ENCODE data around the gene EIF3L.

Gene EIF3L

GRCh38 chr22:37855462-37855861, 6.2 kb downstream of the EIF3L start:
- DNase-seq = no peak

DNA sequence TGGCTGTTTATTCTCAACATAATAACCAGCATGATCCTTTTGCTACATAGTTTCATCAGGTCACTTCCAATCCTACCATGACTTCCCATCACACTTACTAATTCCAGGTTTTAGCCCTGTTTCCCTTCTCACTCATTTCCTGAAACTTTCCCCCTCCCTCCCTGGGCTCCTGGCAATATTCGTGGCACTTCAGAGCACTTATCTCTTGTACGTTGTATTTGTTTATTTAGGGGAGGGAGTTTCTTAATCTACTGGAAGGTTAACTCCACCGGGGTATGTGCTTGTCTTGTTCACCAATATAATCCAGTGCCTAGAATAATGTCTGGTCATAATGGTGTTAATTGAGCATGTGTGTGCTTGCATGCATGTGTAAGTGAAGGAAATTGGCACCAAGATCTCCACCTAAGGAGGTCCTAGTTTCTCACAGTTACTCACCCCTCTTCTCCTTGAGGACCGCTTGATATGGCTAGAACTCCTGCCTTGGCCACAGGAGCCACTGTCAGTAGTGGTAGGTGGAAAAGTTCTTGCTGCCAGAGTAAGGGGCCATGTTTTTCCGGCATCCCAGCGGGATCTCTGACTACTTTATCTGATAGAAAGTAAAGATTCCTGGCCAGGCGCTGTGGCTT, 11.7 kb downstream of the EIF3L start:
- DNase-seq = no peak

DNA sequence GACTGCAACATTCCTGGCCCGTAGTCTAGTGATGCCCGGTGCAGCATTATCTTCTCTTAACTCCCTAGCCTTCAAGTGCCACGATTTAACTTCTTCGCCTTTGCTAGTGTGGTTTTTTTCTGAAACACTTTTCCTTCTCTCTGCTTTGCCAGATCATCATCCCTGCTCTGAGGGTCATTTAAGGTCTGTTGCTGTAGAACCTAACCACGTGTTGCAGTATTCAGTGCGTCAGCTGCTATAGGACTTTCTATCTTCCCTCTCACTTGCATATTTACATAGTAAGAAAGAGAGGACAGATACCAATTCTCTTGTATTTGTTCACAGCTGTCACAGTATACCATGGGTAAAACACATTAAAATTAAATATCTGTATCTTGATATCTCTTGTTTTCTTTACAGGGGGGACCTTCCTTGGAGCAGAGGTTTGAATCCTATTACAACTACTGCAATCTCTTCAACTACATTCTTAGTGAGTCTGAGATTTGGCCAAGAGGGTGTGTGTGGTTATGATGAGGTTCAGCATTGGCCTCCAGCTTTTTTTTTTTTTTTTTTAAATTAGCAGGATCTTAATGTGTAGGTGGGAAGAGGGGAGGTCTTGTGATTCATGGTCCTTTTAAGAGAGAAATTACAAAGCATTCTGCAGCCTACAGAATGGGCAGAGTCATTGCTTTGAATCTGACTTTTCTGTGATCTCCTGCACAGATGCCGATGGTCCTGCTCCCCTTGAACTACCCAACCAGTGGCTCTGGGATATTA, 13.5 kb downstream of the EIF3L start:
- DNase-seq = no peak

DNA sequence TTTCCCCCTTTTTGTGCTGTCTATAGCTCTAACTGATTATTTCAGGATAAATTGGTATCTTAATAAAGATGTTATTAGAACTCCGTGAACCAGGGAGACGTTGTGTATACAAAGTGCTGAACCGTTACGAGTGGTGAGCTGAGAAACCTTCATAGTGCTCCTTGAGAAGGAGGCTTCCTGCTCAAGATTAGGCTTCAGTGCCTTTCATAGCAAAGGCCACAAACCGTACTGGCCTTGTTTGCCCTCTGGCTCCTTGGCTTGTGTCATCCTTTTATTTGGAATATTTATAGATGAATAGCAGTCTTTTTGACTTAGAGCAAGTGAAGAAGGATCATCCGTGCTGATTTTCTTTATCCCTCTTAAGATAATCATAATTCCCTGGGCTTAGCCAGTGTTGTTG, 16.3 kb downstream of the EIF3L start:
- DNase-seq = no peak

DNA sequence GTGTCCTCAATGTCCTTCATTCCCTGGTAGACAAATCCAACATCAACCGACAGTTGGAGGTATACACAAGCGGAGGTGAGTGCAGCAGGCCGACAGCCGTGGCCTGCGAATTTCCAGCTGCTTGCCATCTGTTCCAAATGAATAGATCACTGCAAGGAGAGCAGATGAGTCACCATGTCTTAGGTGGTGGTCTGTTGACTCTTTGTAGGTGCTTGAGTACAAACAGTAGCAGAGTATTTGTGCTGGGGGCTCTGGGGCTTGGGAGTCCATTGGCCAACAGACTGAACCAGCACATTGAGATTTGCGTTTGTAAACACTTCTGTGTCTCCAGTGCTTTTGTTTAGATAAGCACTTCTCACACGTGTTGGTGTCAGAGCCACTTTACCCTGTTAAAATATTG, 21.1 kb downstream of the EIF3L start:
- no peak for DNase-seq

GRCh38 chr22:37880668-37881440, 31.6 kb downstream of the EIF3L start:
- no peak for DNase-seq

GRCh38 chr22:37884420-37884819, 35.2 kb downstream of the EIF3L start:
- DNase-seq = no peak

DNA sequence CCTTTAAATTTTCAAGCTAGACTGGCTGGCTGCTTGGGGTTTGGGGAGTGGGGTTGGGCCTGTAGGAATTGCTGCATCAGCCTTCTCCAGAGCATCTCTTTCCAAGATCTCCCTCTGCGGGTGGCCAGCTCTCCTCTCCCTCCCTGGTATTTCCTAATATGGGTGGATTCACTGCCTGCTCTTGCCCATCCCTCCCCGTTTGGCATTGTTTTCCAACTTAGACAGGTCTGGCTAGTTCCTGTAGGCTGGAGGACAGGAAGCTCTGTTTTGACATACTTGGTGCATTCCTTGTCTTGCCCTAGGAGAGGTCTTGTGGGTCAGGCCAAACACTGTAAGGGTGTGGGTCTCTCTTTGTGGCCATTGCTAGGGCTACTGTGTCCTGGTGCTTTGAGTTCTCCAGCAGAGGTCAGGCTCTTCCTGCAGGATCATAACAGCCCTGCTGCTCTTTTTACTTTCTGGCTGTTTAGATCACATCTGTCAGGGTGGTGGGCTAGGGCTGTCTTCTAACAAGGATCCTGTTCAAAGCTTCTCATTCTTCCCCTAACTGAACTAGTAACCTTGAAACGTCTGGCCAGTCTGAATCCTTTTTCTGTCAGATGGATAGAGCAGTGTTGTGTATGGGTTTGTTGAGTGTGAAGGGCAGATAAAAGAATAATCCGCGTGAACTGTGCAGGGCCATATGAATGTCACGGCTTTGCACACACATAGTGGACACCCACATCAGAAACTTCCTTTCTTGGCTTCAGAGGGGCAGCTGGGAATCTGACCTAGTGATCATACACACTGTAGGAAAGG, 38.6 kb downstream of the EIF3L start:
- DNase-seq = no peak

- no peak for DNase-seq
Observed at GRCh38 chr22:37891926-37892325, 42.7 kb downstream of the EIF3L start.

DNA sequence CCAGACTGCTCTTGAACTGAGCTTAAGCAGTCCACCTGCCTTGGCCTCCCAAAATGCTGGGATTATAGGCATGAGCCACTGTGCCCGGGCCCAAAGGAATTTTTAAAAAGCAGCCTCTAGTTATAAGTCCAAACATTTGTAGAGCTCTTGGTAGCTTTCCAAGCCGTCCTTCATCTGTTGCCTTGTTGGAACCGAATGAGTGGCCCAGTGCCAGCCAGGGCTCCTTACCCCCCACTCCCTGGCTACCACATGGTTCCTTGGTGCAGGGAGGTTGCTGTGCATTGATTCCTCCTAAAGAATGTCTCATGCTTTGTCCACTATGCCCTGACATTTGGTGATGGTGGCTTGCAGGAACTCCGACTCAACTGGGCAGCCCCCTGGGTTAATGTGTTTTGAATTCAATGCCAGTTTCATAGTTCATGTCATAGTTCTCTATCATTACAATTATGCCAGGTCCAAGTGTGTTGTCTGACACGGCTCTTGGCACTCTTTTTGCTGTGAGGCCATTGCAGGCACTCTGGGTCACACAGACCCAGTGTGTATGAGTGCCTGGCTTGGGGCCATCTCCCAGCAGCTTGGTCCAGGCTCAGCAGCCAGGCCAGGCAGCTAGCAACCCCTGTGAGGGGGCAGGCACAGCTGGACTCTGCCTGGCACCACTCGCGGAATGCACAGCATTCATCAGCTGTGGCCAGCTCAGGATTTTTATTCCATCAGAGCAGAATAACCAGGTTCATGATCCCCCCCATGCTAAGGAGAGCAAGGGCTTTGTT, 43.5 kb downstream of the EIF3L start:
- DNase-seq = no peak

DNA sequence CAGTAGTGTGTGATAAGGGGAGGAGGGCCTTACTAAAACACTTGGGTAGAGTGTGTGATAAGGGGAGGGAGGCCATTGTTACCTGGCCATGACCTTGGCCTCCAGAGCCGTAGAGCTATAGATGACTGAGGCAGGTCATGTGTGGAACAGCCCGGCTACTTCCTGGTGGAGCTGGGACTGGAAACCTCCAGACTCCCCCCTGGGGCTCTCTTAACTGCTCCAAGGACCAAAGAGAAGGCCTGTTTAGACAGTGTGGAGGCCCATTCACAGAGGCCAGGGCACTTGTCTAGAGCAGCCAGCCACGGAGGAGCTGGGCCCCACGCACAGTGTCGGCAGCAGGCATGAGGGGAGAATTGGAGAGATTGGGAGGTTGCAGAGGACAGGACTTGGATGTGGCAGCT, 44.4 kb downstream of the EIF3L start:
- DNase-seq = no peak

DNA sequence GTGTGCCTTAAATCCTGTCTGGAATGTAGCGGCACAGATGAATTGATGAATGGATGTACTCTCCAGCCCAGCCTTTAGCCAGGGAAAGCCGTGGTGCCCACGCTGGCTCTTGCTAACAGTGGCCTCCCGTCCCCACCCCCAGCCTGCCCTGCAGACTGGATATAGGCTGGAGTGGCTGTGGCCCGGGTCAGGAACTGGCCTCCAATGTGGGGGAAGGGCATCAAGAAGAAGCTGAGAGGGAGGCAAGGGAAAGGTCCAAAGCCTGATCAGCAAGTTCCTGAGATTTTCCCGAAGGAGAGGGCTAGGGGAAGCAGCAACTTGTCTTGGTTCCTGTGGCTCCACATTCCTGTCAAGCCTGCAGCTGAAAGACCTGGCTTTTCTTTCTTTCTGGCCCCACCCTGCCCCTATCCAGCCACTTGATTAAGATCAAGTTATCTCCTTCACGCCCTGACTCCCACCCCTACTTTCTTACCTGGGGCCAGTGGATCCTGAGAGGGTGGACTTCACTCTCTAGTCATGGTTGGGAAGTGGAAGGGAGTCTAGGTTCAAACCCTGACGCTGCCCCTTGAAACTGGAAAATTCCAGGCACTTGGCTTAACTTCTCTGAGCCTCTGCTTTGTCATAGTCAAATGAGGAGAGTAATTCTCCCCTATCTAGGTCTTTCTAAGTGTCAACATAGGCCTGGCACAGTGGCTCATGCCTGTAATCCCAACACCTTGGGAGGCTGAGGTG, 45.9 kb downstream of the EIF3L start:
- DNase-seq = no peak

GRCh38 chr22:37896181-37896592, 47.0 kb downstream of the EIF3L start:
- no peak for DNase-seq

DNA sequence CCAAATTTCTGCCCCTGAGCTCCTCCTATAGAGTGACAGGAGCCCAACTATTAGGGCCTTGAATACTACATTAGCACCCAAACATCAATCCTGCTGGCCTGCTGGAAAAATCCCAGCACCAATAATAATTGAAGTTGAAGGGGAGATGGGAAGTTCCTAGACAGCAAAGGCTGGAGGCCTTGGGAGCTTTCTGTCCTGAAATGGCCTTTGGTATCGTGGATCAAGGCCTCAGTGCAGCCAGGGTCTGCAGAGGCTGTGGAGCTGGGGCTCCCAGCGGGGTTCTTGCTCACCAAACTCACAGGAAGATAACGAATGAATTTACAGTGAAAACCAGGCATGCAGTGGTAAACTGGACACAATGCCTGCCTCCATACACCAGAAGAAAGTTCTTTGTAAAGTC, 47.7 kb downstream of the EIF3L start:
- DNase-seq = no peak

DNA sequence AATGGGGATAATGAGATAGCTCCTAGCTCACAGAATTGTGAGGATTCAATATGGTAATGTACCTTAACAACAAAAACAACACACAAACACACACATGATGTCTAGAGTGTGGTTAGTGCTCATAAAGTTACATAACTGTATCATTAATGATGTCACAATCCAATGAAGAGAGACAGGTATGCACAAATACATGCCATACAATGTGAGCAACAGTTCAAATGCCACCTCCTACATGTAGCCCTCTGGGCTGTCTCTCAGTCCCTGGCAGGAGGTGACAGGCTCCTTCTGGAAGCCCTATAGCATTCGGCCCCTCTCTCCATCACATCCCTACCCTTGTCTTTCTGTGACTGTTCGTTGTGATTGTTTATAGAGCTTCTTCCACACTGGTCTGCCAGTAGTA, 48.6 kb downstream of the EIF3L start:
- no peak for DNase-seq

- DNase-seq = no peak
Observed at GRCh38 chr22:37898441-37899181, 49.4 kb downstream of the EIF3L start.

DNA sequence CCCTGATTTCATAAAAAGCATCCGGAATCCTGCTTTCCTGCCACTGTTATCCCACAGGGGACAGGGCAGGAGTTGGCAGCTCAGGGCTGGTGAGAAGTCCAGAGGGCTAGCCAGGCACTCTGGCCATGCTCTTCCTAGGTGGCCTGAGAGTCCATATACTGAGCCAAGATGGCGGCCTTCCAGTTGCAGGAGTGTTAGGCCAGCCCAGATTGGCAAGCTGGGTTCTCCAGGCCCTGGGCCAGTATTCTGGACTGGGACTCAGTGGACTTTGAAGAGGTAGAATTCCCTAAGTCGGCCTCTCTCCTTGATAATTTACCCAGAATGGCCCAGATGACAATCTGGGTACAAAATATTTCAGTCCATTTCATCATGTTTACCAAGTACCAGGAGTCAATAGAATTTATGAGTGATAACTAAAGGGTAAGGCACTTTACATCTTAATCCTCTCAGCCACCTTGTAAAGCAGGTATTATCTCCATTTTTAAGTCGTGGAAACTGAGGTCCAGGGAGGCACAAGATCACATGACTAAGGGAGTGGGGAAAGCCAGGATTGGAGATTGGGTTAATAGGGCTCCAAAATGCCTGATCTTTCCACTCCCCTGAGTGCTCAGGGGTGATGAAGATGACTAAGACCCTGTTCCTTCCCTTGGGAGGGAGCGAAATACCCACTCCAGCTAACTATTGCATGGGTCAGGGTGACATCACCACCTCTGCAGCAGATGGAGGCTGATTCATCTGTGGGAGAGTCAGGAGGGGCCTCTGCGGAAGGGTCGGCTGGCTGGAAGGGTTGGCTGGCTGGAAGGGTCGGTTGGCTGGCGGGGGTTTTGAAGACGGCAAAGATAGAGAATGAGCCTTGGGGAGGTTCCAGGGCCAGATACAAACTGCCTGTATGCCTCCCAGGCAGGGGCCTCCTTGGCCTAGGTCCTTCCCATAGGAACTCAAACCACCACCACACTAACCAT, 55.6 kb downstream of the EIF3L start:
- peak; percentile 82 for DNase-seq

GRCh38 chr22:37905534-37906363, 56.5 kb downstream of the EIF3L start, which contains the start of gene MICALL1:
Gene MICALL1, plus strand, starts transcription at chr22:37906297. Its CDS starts 126 bp downstream, at chr22:37906423.
- peak; percentile 28 for DNase-seq

All from T1000 (cell line).